Measurements from ENCODE around the gene GTPBP10.

GRCh38 chr7:90383422-90383821 is 36.9 kb downstream of the GTPBP10 start:
- TF ChIP-seq POLR2A (IDR thresholded peaks at IDR 0.05; ENCODE audit: low read depth, low read length) (no peak), SPI1 (IDR thresholded peaks at IDR 0.05; ENCODE audit: low read depth, low read length) (no peak), TAF1 (IDR thresholded peaks at IDR 0.05; ENCODE audit: low read depth, low read length) (no peak), POLR2AphosphoS5 (IDR thresholded peaks at IDR 0.05; ENCODE audit: low read depth, low read length) (no peak), PAX5 (IDR thresholded peaks at IDR 0.05; ENCODE audit: insufficient read depth, low read length, severe bottlenecking) (no peak), POU2F2 (IDR thresholded peaks at IDR 0.05; ENCODE audit: low read depth, low read length) (no peak)

Measured in GM12891 (cell line).